Thyroid gland (tissue), 4 donors: Measurements from ENCODE around the gene BBC3. TPM values are rescaled to one million over a fixed set of nuclear protein-coding genes. Genes with fewer than 3 reads are reported as not detected.

ENCODE experiments used
- DNase-seq, 2 donors: peaks; one replicate each; pipeline ENCODE4 v3.0.0-alpha.2; 2019
- H3K27ac ChIP-seq, 3 donors: fragments of 200-600 bp; sonication (generic); 1 replicate in 2 of 3; 2 replicates in 1 of 3; pipeline ENCODE4 v1.5.1; 2016 to 2019; ENCODE audit warnings: mild to moderate bottlenecking in 1 of 3, moderate library complexity in 1 of 3
- H3K27me3 ChIP-seq: fragments of 200-600 bp; sonication (generic); one replicate; pipeline ENCODE4 v1.5.1; 2019
- H3K36me3 ChIP-seq, 2 donors: fragments of 200-600 bp; sonication (generic); one replicate each; pipeline ENCODE4 v1.5.1; 2016 to 2019
- H3K4me1 ChIP-seq, 2 donors: fragments of 200-600 bp; sonication (generic); one replicate each; pipeline ENCODE4 v1.5.1; 2017 to 2019
- H3K4me3 ChIP-seq, 3 donors: fragments of 200-600 bp; sonication (generic); replicated peaks in 1 of 3; 1 replicate in 2 of 3; 2 replicates in 1 of 3; pipeline ENCODE4 v1.5.1; 2016; ENCODE audit warnings: mild to moderate bottlenecking in 1 of 3
- H3K9me3 ChIP-seq: fragments of 200-600 bp; sonication (generic); one replicate; pipeline ENCODE4 v1.5.1; 2017
- POLR2A ChIP-seq, 2 donors: fragments of 450-650 bp; IDR thresholded peaks; one replicate each; pipeline ENCODE4 v1.6.1; 2017; ENCODE audit warnings: antibody characterized with exemption in 2 of 2, mild to moderate bottlenecking in 2 of 2, moderate library complexity in 1 of 2
- WGBS, 2 donors: methylation state at CpG; one replicate each; pipeline ENCODE4 v1.1.5; 2017; 5-methylcytosine and 5-hydroxymethylcytosine counted together
- intact Hi-C: fragments of 100-400 bp; cut with DNase I; formaldehyde crosslinking; loops from one replicate; pipeline ENCODE4 v1.15.1; 2023
- total RNA-seq, 4 donors: library from RNA; depleted of rRNA; stranded (reverse); fragments of >200 nt; gene quantifications; one replicate each; pipeline ENCODE4 v1.2.3, GENCODE V29; 2016
- TF ChIP-seq, protein P1 (sequence below), 6 experiments: fragments of 200-600 bp in 3 of 6; fragments of 450-650 bp in 3 of 6; sonication (generic) in 3 of 6; IDR thresholded peaks; one replicate each; pipeline ENCODE4 v1.5.1; 2016 to 2019; ENCODE audit warnings: antibody characterized with exemption in 6 of 6, mild to moderate bottlenecking in 2 of 6, inconsistent platforms in 1 of 6, moderate library complexity in 1 of 6

BBC3 gene
- total RNA-seq, 4 donors from 2014 or later = 2.4 to 7.7 (median 4.9) TPM

DNA sequence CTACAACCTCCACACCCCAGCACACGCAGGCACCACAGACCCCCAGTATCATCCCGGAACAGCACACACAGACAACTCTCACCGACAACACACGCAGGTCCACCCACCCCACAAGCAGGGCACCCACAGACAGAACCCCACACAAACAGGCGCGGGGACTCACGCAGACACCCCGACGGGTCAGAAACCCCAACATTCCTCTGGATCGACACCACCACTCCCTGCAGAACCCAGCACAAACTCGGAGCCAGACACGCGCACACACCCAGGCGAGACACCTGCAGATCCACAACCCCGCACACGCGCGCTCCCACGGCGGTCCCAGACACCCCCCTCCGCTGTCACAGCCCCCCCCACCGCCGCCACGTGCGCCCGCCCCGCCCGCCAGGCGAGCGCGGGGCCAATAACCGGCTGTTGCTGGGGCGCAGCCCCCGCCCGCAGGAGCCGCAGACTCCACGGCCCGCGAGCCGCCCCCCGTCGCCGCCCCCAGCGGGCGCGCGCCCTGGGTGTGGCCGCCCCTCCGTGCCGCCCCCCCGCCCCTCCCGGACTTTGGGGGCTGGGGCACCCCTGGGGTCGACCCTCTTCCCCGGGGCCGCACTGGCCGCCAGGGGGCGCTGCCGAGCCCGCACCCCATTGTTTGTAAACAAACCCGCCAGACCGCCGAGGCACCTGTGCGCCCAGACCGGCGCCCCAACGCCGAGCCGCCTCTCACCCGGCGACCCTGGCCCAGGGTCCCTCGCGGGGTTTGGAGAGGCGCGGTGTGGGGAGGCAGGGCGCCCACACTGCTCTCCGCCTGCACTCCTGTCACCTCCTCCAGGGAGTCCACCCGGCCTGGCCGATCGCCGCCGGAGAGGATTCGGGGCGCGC is 712 bp downstream of the BBC3 start:
- Histone ChIP-seq H3K36me3 (no peaks in the 10 kb centered on the region), H3K9me3 (no peaks in the 10 kb centered on the region), H3K27ac (peak overlapping the region; percentile 74 to 98 (median 85)), H3K27me3 (no peaks in the 10 kb centered on the region), H3K4me3 (peak overlapping the region; percentile 58 to 99 (median 81)), H3K4me1 (peaks cover 27 to 52% of the 10 kb centered on the region in 2 donors)
- intact Hi-C loops = no loop called here
- DNase-seq = peak; percentile 50 to 67
- TF ChIP-seq, protein P1, sequence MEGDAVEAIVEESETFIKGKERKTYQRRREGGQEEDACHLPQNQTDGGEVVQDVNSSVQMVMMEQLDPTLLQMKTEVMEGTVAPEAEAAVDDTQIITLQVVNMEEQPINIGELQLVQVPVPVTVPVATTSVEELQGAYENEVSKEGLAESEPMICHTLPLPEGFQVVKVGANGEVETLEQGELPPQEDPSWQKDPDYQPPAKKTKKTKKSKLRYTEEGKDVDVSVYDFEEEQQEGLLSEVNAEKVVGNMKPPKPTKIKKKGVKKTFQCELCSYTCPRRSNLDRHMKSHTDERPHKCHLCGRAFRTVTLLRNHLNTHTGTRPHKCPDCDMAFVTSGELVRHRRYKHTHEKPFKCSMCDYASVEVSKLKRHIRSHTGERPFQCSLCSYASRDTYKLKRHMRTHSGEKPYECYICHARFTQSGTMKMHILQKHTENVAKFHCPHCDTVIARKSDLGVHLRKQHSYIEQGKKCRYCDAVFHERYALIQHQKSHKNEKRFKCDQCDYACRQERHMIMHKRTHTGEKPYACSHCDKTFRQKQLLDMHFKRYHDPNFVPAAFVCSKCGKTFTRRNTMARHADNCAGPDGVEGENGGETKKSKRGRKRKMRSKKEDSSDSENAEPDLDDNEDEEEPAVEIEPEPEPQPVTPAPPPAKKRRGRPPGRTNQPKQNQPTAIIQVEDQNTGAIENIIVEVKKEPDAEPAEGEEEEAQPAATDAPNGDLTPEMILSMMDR (IDR thresholded peaks at IDR 0.05) = peak; percentile 27 to 96 (median 60)
- TF ChIP-seq POLR2A (IDR thresholded peaks at IDR 0.05) = no peak
- WGBS, 2 donors = 9% methylated on average over 14 to 16 of the region's 84 CpGs

DNA sequence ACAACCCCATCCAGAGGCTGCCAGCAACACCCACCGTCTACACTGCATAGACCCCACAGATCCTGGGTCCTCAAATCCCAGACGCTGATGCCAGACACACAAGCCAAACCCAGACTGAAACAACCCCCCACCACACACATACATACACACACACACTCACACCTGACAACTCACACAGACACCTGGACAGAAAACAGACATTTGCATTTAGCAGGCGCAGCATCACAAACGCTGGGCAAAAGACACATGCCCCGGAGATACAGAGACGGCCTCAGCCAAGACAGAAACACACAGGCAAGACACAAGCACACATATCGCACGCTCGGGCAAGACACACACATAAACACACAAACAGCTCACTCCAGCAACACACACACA is 1.3 kb downstream of the BBC3 start:
- H3K9me3 ChIP-seq = no peaks in the 10 kb centered on the region
- no peaks in the 10 kb centered on the region for H3K36me3 ChIP-seq
- H3K27ac ChIP-seq = peak overlapping the region; percentile 3 to 98 (median 85)
- H3K4me1 ChIP-seq = peaks cover 27 to 52% of the 10 kb centered on the region in 2 donors
- 23 to 47% methylated on average over 9 of the region's 9 CpGs for WGBS, 2 donors
- TF ChIP-seq, protein P1 (IDR thresholded peaks at IDR 0.05) = no peak
- TF ChIP-seq POLR2A (IDR thresholded peaks at IDR 0.05) = no peak
- intact Hi-C loops = no loop called here
- peak overlapping the region; percentile 13 to 99 (median 58) for H3K4me3 ChIP-seq
- DNase-seq = peak in 1 of 2 donors; percentile 27
- H3K27me3 ChIP-seq = no peaks in the 10 kb centered on the region

DNA sequence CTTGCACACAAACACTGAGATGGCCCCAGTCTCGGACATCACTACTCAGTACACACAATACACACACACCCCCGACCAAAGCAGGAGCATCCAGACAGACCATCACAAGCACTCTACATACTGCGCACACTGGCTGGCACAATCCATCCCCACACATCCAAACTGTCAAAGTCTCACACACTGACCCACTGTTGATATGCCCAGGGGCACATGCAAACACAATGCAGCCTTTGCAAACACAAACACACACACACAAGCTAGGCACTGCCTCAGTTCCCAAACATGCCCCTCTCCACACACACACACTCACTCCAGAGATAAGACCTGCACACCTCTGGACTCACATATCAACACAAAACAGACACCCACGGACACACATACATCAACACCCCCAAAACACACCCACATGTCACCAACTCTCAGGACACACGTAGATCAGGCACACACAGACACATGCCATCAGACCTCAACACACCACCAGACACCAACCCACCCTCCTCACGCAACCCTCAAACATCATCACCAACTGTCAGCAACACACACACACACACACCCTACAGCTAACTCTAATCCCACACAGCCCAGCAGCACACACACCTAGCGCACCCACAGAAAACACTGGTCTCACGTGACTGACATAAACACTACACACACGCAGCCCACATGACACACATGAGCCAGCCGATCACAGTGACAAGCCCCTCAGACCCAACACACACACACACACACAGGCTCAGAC is 1.9 kb downstream of the BBC3 start:
- 50 to 55% methylated on average over 7 to 9 of the region's 10 CpGs for WGBS, 2 donors
- H3K4me3 ChIP-seq = peak overlapping the region in 1 of 3 donors; percentile 99
- peak overlapping the region; percentile 97 to 100 (median 98) for H3K27ac ChIP-seq
- peaks cover 27 to 52% of the 10 kb centered on the region in 2 donors for H3K4me1 ChIP-seq
- no peaks in the 10 kb centered on the region for H3K9me3 ChIP-seq
- H3K36me3 ChIP-seq = no peaks in the 10 kb centered on the region
- no peak for DNase-seq
- no peaks in the 10 kb centered on the region for H3K27me3 ChIP-seq
- TF ChIP-seq, protein P1 (IDR thresholded peaks at IDR 0.05) = no peak
- TF ChIP-seq POLR2A (IDR thresholded peaks at IDR 0.05) = no peak
- intact Hi-C loops = no loop called here

DNA sequence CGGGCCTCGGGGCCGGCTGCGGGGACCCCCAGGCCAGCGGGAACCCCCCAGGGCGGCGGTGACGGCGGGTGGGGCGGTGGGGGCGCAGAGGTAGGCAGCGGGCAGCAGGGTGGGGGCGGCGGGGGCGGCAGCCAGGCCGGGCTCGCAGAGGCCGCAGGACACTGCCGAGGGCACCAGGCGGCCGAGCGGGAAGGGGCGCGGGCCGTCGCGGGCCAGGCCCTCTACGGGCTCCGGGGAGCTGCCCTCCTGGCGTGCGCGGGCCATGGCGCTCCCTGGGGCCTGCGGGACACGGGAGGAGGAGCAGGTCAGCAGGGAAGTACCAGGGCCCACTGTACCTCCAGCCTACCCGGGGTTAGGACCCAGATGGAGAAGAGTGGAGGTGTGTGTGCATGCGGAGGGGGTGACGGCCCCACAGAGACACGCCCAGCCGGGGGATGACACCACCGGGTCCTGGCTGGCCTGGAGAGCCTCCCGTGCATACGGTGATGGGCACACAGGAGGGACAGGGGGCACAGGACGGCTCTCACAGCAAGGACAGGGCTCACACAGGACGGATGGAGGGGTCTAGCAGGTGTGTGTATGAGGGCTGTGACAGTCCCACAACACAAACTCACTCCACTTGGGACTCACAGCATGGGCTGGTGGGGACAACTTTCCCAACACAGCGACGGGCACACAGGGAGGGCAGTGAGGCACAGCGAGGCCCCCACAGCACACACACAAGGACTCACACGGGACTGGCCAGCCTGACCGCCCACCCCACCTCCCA is 2.6 kb downstream of the BBC3 start:
- H3K27me3 ChIP-seq = no peaks in the 10 kb centered on the region
- TF ChIP-seq, protein P1 (IDR thresholded peaks at IDR 0.05) = no peak
- no peak for TF ChIP-seq POLR2A (IDR thresholded peaks at IDR 0.05)
- intact Hi-C loops = no loop called here
- H3K4me3 ChIP-seq = peak overlapping the region in 1 of 3 donors; percentile 40
- H3K36me3 ChIP-seq = no peaks in the 10 kb centered on the region
- H3K4me1 ChIP-seq = peaks cover 27 to 52% of the 10 kb centered on the region in 2 donors
- peak; percentile 50 to 63 for DNase-seq
- no peaks in the 10 kb centered on the region for H3K9me3 ChIP-seq
- peak overlapping the region; percentile 97 to 100 (median 98) for H3K27ac ChIP-seq
- 21 to 30% methylated on average over 18 to 20 of the region's 50 CpGs for WGBS, 2 donors
